ENCODE data around the gene KRT32. TPM values are rescaled to one million over a fixed set of nuclear protein-coding genes. Genes with fewer than 3 reads are reported as not detected.

KRT32 gene
- total RNA-seq, 1 experiment from 2014 or later = 0.42 TPM

GRCh38 chr17:41505007-41505808 lies 38.0 kb upstream of the KRT32 start, which contains the start of gene KRT13:
TSS of gene KRT13 (minus strand) at chr17:41505612. CDS start at chr17:41505550, 62 bp downstream.
- no peak within 1 kb of the TSS for H3K4me2 ChIP-seq (ENCODE audit: low read length)
- no peaks in the 10 kb centered on the region for H3K27me3 ChIP-seq (ENCODE audit: insufficient read depth, low read length)
- peaks cover 5 to 45% of the 10 kb centered on the region in 2 experiments for H3K4me1 ChIP-seq (ENCODE audit: control insufficient read depth in 1 of 2, insufficient read depth in 2 of 2, low read length in 2 of 2)
- H3K27ac ChIP-seq (ENCODE audit: low read depth, low read length) = no peak within 1 kb of the TSS
- ATAC-seq (no peak), DNase-seq (ENCODE audit: low read depth, low spot score) (no peak)
- TF ChIP-seq CBX3 (IDR thresholded peaks at IDR 0.05; ENCODE audit: low read depth) (no peak), TCF7L2 (IDR thresholded peaks at IDR 0.05; ENCODE audit: borderline replicate concordance, extremely low read depth, insufficient read depth, insufficient read length) (no peak), SIN3A (IDR thresholded peaks at IDR 0.05; ENCODE audit: low read depth) (no peak), ZFX (IDR thresholded peaks at IDR 0.05) (no peak), REST (IDR thresholded peaks at IDR 0.05; ENCODE audit: low read depth) (no peak), CEBPB (IDR thresholded peaks at IDR 0.05; ENCODE audit: low read depth) (no peak), ZNF274 (IDR thresholded peaks at IDR 0.05; ENCODE audit: low read depth, low read length) (no peak)
- intact Hi-C loops (cut with micrococcal nuclease) = no loop called here
- no peaks in the 10 kb centered on the region for H3K36me3 ChIP-seq (ENCODE audit: control insufficient read depth in 1 of 2, insufficient read depth in 2 of 2, low read length in 2 of 2)
- no peak within 1 kb of the TSS for H2AFZ ChIP-seq (ENCODE audit: low read depth, low read length, poor library complexity, severe bottlenecking)
- H4K20me1 ChIP-seq (ENCODE audit: insufficient read depth) = no peaks in the 10 kb centered on the region
- POLR2A ChIA-PET = interaction anchor here (1.3 kb wide), 1 partner anchor 10 kb away, joined by 4 read pairs; no protein-coding TSS in a partner anchor
- RAD21 ChIA-PET (ENCODE audit: low non-redundant PET in 1 of 2, low total read pairs in 2 of 2, uncharacterized antibody in 2 of 2, unreplicated experiment in 2 of 2) = no interaction called here
- BruUV-seq (replicated peaks) = no TSS peak
- H3K9ac ChIP-seq (ENCODE audit: low read length) = no peak within 1 kb of the TSS
- CTCF ChIA-PET = no interaction called here
- no peaks in the 10 kb centered on the region for H3K9me2 ChIP-seq (ENCODE audit: insufficient read depth)
- no peak within 1 kb of the TSS for H3K4me3 ChIP-seq (replicated peaks in 1 of 2; ENCODE audit: low read depth in 1 of 2, low read length in 2 of 2)
- no peaks in the 10 kb centered on the region for H3K79me2 ChIP-seq (ENCODE audit: insufficient read depth, low read length)
- H3K9me3 ChIP-seq (ENCODE audit: control insufficient read depth in 1 of 2, insufficient read depth in 1 of 2, low read depth in 1 of 2, low read length in 2 of 2) = no peaks in the 10 kb centered on the region
